ENCODE measurements around the gene GID8. TPM values are rescaled to one million over a fixed set of nuclear protein-coding genes. Genes with fewer than 3 reads are reported as not detected.

Gene GID8
- total and polyA plus RNA-seq, 2 of the 13 experiments (the other 11 are each of a cell fraction or from before 2014, with no cell fraction given) = 39.6 to 59.8 TPM

DNA sequence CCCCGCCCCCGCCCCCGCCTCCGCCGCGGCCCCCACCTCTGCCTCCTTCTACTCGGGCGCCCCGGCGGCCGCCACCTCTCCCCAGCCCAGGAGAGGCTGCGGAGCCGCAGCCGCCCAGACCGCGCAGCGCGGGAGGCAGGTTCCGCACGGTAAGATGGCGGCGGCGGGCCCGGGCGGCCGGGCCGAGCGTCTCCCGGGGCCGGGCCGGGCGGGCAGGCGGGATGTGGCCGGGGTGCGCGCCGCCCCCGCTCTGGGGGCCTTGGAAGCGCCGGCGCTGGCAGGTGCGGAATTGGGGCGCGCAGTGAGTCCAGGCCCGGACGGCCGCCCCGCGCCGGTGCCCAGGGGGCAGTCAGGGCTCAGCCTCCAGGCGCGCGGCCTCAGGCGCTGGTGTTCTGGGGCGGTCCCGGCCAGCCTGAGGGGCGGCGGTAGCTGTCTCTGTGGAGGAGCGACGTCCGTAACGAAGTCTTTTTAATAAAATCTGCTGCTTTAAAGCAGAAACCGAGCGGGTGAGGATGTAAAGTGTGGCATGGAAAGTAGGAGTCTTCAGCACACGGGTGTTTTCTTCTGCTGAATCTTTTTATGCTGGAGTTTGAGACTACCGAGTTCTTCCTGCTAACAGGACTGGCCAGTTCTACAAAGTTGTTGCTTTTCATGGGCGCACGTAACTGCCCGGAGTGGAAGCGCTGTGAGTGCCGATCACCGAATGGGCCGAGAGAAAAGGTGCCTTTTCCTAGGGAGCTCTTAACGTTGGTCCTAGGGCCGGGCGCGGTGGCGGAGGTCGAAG is at the start of gene GID8 (continued):
- TF ChIP-seq PCBP1 (IDR thresholded peaks at IDR 0.05; ENCODE audit: borderline replicate concordance, low read depth, low read length) = no peak
- peak; percentile 46; the same call in 1 of the 2 replicates for TF ChIP-seq SAP130 (CRISPR knock-in tag; IDR thresholded peaks at IDR 0.05; ENCODE audit: low read depth)
- peak; percentile 58; the same call in 1 of the 2 replicates for TF ChIP-seq ZNF749 (CRISPR knock-in tag; IDR thresholded peaks at IDR 0.05; ENCODE audit: borderline replicate concordance)
- TF ChIP-seq, protein P1, sequence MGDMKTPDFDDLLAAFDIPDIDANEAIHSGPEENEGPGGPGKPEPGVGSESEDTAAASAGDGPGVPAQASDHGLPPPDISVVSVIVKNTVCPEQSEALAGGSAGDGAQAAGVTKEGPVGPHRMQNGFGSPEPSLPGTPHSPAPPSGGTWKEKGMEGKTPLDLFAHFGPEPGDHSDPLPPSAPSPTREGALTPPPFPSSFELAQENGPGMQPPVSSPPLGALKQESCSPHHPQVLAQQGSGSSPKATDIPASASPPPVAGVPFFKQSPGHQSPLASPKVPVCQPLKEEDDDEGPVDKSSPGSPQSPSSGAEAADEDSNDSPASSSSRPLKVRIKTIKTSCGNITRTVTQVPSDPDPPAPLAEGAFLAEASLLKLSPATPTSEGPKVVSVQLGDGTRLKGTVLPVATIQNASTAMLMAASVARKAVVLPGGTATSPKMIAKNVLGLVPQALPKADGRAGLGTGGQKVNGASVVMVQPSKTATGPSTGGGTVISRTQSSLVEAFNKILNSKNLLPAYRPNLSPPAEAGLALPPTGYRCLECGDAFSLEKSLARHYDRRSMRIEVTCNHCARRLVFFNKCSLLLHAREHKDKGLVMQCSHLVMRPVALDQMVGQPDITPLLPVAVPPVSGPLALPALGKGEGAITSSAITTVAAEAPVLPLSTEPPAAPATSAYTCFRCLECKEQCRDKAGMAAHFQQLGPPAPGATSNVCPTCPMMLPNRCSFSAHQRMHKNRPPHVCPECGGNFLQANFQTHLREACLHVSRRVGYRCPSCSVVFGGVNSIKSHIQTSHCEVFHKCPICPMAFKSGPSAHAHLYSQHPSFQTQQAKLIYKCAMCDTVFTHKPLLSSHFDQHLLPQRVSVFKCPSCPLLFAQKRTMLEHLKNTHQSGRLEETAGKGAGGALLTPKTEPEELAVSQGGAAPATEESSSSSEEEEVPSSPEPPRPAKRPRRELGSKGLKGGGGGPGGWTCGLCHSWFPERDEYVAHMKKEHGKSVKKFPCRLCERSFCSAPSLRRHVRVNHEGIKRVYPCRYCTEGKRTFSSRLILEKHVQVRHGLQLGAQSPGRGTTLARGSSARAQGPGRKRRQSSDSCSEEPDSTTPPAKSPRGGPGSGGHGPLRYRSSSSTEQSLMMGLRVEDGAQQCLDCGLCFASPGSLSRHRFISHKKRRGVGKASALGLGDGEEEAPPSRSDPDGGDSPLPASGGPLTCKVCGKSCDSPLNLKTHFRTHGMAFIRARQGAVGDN (CRISPR knock-in tag; IDR thresholded peaks at IDR 0.05) = 0 out of 2 replicates have a peak, but pooled peaks have one; percentile 58
- TF ChIP-seq SP1 (IDR thresholded peaks at IDR 0.05) = no peak
- peak; percentile 2; the same call in 1 of the 2 replicates for TF ChIP-seq SP1 (CRISPR knock-in tag; IDR thresholded peaks at IDR 0.05)
- no peak for TF ChIP-seq NR2F6 (IDR thresholded peaks at IDR 0.05)
- peak; percentile 11; the same call in 1 of the 2 replicates for TF ChIP-seq NR2F6 (CRISPR knock-in tag; IDR thresholded peaks at IDR 0.05)
- 0 out of 2 replicates have a peak, but pooled peaks have one; percentile 10 for TF ChIP-seq ZSCAN21 (CRISPR knock-in tag; IDR thresholded peaks at IDR 0.05; ENCODE audit: borderline replicate concordance)
- TF ChIP-seq ZNF558 (CRISPR knock-in tag; IDR thresholded peaks at IDR 0.05; ENCODE audit: borderline replicate concordance) = peak; percentile 87; the same call in 1 of the 2 replicates
- TF ChIP-seq PITX1 (CRISPR knock-in tag; IDR thresholded peaks at IDR 0.05) = no peak
- 0 out of 2 replicates have a peak, but pooled peaks have one; percentile 87 for TF ChIP-seq ZNF513 (CRISPR knock-in tag; conservative IDR thresholded peaks at IDR 0.05)
- peak; percentile 65; the same call in 1 of the 2 replicates for TF ChIP-seq ZC3H13 (CRISPR knock-in tag; IDR thresholded peaks at IDR 0.05)
- 0 out of 2 replicates have a peak, but pooled peaks have one; percentile 24 for TF ChIP-seq NKX3-1 (CRISPR knock-in tag; IDR thresholded peaks at IDR 0.05)
- TF ChIP-seq SRSF9 (IDR thresholded peaks at IDR 0.05; ENCODE audit: borderline replicate concordance, insufficient read depth, low read depth, low read length, poor library complexity, severe bottlenecking) = no peak
- TF ChIP-seq, protein P2, sequence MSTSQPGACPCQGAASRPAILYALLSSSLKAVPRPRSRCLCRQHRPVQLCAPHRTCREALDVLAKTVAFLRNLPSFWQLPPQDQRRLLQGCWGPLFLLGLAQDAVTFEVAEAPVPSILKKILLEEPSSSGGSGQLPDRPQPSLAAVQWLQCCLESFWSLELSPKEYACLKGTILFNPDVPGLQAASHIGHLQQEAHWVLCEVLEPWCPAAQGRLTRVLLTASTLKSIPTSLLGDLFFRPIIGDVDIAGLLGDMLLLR (CRISPR knock-in tag; IDR thresholded peaks at IDR 0.05) = 0 out of 2 replicates have a peak, but pooled peaks have one; percentile 51
- TF ChIP-seq ZNF331 (CRISPR knock-in tag; IDR thresholded peaks at IDR 0.05) = no peak
- TF ChIP-seq ZNF501 (CRISPR knock-in tag; IDR thresholded peaks at IDR 0.05) = peak; percentile 69
